ENCODE measurements around the gene MALT1. TPM values are rescaled to one million over a fixed set of nuclear protein-coding genes. Genes with fewer than 3 reads are reported as not detected.

MALT1 gene
- total RNA-seq, 1 donor from 2014 or later, result 28.1 TPM

- H3K27ac Mint-ChIP-seq (ENCODE audit: unreplicated experiment), result no peak overlapping the region
- H3K27me3 Mint-ChIP-seq (ENCODE audit: unreplicated experiment), result no peaks in the 10 kb centered on the region
- no peaks in the 10 kb centered on the region for H3K36me3 Mint-ChIP-seq (ENCODE audit: unreplicated experiment)
- H3K4me1 Mint-ChIP-seq (ENCODE audit: unreplicated experiment), result peaks cover 9% of the 10 kb centered on the region
- DNase-seq (ENCODE audit: extremely low spot score, unreplicated experiment), result no peak
- H3K9me3 Mint-ChIP-seq (ENCODE audit: unreplicated experiment), result no peaks in the 10 kb centered on the region
- no peak for TF ChIP-seq CTCF (IDR thresholded peaks at IDR 0.05)
- no peak overlapping the region for H3K4me3 Mint-ChIP-seq (ENCODE audit: unreplicated experiment)
Observed at GRCh38 chr18:58779529-58779928, 108.3 kb downstream of the MALT1 start.

GRCh38 chr18:58780045-58780444 is 108.8 kb downstream of the MALT1 start:
- Mint-ChIP-seq H3K27me3 (ENCODE audit: unreplicated experiment) (no peaks in the 10 kb centered on the region), H3K36me3 (ENCODE audit: unreplicated experiment) (no peaks in the 10 kb centered on the region), H3K4me1 (ENCODE audit: unreplicated experiment) (peaks cover 14% of the 10 kb centered on the region), H3K9me3 (ENCODE audit: unreplicated experiment) (no peaks in the 10 kb centered on the region), H3K4me3 (ENCODE audit: unreplicated experiment) (no peak overlapping the region), H3K27ac (ENCODE audit: unreplicated experiment) (no peak overlapping the region)
- DNase-seq (ENCODE audit: extremely low spot score, unreplicated experiment), result no peak
- no peak for TF ChIP-seq CTCF (IDR thresholded peaks at IDR 0.05)

GRCh38 chr18:58781627-58782194 is 110.4 kb downstream of the MALT1 start:
- Mint-ChIP-seq H3K36me3 (ENCODE audit: unreplicated experiment) (no peaks in the 10 kb centered on the region), H3K4me3 (ENCODE audit: unreplicated experiment) (no peak overlapping the region), H3K9me3 (ENCODE audit: unreplicated experiment) (no peaks in the 10 kb centered on the region), H3K27ac (ENCODE audit: unreplicated experiment) (no peak overlapping the region), H3K4me1 (ENCODE audit: unreplicated experiment) (peaks cover 21% of the 10 kb centered on the region), H3K27me3 (ENCODE audit: unreplicated experiment) (no peaks in the 10 kb centered on the region)
- TF ChIP-seq CTCF (IDR thresholded peaks at IDR 0.05), result peak; percentile 95
- peak; percentile 92 for DNase-seq (ENCODE audit: extremely low spot score, unreplicated experiment)

DNA sequence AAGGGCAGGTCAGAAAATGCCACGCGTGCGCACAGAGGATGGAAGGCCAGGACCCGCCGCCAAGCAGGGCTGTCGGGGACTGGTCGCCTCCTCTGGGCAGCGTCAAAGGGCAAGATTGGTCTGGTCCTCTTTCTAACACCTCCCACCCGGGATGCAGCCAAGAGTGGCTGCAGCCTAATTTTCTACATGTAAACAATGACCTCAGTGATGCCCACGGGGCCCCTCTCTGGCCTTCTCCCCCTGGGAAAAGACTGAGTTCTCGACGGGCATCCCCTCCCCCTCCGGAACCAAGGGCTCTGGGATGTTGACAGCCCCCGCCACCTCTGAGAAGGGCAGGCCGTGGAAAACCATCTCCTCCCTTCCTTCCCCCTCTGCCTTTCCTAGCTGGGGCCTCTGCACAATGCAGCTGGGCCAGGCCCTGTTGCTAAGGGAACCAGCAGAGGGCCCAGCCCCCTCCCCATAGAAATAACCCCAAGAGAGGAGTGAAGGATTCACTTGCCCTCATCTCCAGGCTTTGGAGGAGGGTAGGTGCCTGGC is 113.4 kb downstream of the MALT1 start:
- no peak for TF ChIP-seq CTCF (IDR thresholded peaks at IDR 0.05)
- H3K9me3 Mint-ChIP-seq (ENCODE audit: unreplicated experiment), result no peaks in the 10 kb centered on the region
- peaks cover 38% of the 10 kb centered on the region for H3K4me1 Mint-ChIP-seq (ENCODE audit: unreplicated experiment)
- no peaks in the 10 kb centered on the region for H3K36me3 Mint-ChIP-seq (ENCODE audit: unreplicated experiment)
- H3K4me3 Mint-ChIP-seq (ENCODE audit: unreplicated experiment), result no peak overlapping the region
- no peaks in the 10 kb centered on the region for H3K27me3 Mint-ChIP-seq (ENCODE audit: unreplicated experiment)
- H3K27ac Mint-ChIP-seq (ENCODE audit: unreplicated experiment), result peak overlapping the region; percentile 72
- no peak for DNase-seq (ENCODE audit: extremely low spot score, unreplicated experiment)

DNA sequence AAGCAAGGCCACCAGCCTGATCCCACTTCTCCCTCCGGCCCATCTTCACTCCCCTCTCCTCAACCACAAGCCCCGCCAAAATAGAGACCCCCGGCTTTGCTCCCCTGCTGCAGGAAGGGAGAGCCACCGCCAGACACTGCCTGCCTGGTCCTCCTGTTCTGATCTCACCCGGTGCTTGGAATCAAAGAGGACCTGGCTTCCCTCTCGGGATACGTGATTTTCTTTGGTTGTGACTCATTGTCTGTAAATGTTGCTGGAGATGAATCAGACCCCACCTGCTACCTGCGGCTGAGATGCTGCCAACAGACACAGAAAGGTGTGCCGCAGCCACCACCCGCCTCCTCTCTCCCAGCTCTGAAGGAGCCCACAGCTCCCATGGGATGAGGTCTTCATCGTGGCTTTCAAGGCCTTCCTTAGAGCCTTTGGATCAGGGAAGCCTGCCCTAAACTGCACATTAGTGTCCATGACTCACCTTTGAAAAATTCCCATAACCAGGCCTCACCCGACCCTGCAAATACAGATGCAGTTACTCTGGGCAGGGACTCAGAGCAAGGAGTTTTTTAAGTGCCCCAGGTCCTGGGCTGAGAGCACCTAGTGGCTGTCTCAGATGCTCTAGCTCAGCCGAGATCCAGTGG is 114.0 kb downstream of the MALT1 start:
- DNase-seq (ENCODE audit: extremely low spot score, unreplicated experiment), result no peak
- H3K4me1 Mint-ChIP-seq (ENCODE audit: unreplicated experiment), result peaks cover 40% of the 10 kb centered on the region
- no peak for TF ChIP-seq CTCF (IDR thresholded peaks at IDR 0.05)
- H3K9me3 Mint-ChIP-seq (ENCODE audit: unreplicated experiment), result no peaks in the 10 kb centered on the region
- peak overlapping the region; percentile 72 for H3K27ac Mint-ChIP-seq (ENCODE audit: unreplicated experiment)
- H3K27me3 Mint-ChIP-seq (ENCODE audit: unreplicated experiment), result no peaks in the 10 kb centered on the region
- H3K4me3 Mint-ChIP-seq (ENCODE audit: unreplicated experiment), result no peak overlapping the region
- no peaks in the 10 kb centered on the region for H3K36me3 Mint-ChIP-seq (ENCODE audit: unreplicated experiment)

Data from osteocyte (in vitro differentiated cells).